MM.1S (cell line): Measurements from ENCODE around the gene ZDHHC22.

Experiments
- CTCF ChIP-seq: fragments of 300-600 bp; sonication (generic); IDR thresholded peaks from 2 replicates; pipeline ENCODE4 v1.5.1; 2016; ENCODE audit warnings: antibody characterized with exemption, low read length, mixed read lengths
- EZH2 ChIP-seq: fragments of 300-600 bp; sonication (generic); optimal IDR thresholded peaks from 2 replicates; pipeline ENCODE3; 2017; ENCODE audit warnings: low read depth, mild to moderate bottlenecking, antibody characterized with exemption, low read length, mixed read lengths
- EZH2phosphoT487 ChIP-seq: fragments of 300-600 bp; sonication (generic); IDR thresholded peaks from 2 replicates; pipeline ENCODE4 v1.6.1; 2018; ENCODE audit warnings: antibody characterized with exemption, low read length

- no peak for TF ChIP-seq EZH2
- no peak for TF ChIP-seq CTCF
- no peak for TF ChIP-seq EZH2phosphoT487
These were observed 28.5 kb upstream of the ZDHHC22 start for GRCh38 chr14:77170045-77170444.
